Keratinocyte (primary cell): ENCODE data around the gene KRT81. TPM values are rescaled to one million over a fixed set of nuclear protein-coding genes. Genes with fewer than 3 reads are reported as not detected.

Experiments
- DNase-seq: peaks from one replicate; pipeline ENCODE4 v3.0.0-alpha.2; 2011; ENCODE audit warnings: low read depth, missing footprints, low spot score
- FAIRE-seq: peaks from 2 replicates; lab custom pipeline; 2011; peaks lifted over from hg19 to GRCh38; lab: Jason Lieb, UNC
- H2AFZ ChIP-seq: 2 replicates; pipeline ENCODE4 v1.6.0; 2012; ENCODE audit warnings: low read length, control low read depth, inconsistent platforms; ENCODE audit not compliant: control insufficient read depth
- H3K27ac ChIP-seq: 2 replicates; pipeline ENCODE4 v1.5.1; 2011; ENCODE audit warnings: low read length; ENCODE audit not compliant: control insufficient read depth, insufficient read depth
- H3K27me3 ChIP-seq: 3 replicates; pipeline ENCODE4 v1.6.0; 2011; ENCODE audit warnings: low read length; ENCODE audit not compliant: control insufficient read depth, insufficient read depth; ENCODE audit errors: extremely low read depth
- H3K36me3 ChIP-seq, 2 experiments: 2 replicates in 1 of 2; 3 replicates in 1 of 2; pipeline ENCODE4 v1.5.1; 2011; ENCODE audit warnings: low read length in 2 of 2, mild to moderate bottlenecking in 1 of 2; ENCODE audit not compliant: control insufficient read depth in 2 of 2, insufficient read depth in 2 of 2; ENCODE audit errors: extremely low read depth in 1 of 2
- H3K4me1 ChIP-seq: 3 replicates; pipeline ENCODE4 v1.5.1; 2011; ENCODE audit warnings: low read length; ENCODE audit not compliant: control insufficient read depth, insufficient read depth; ENCODE audit errors: extremely low read depth
- H3K4me2 ChIP-seq: 3 replicates; pipeline ENCODE4 v1.6.0; 2011; ENCODE audit warnings: low read depth, low read length; ENCODE audit not compliant: control insufficient read depth, insufficient read depth; ENCODE audit errors: extremely low read depth
- H3K4me3 ChIP-seq, 3 experiments: fragments of 200-600 bp in 1 of 3; sonication (generic) in 1 of 3; 2 replicates in 2 of 3; 3 replicates in 1 of 3; pipeline ENCODE4 v1.5.1; 2011 to 2016; ENCODE audit warnings: low read length in 3 of 3, mild to moderate bottlenecking in 3 of 3, control low read depth in 2 of 3, inconsistent platforms in 1 of 3, low read depth in 1 of 3, mixed read lengths in 1 of 3, mixed run types in 1 of 3, moderate library complexity in 1 of 3; ENCODE audit not compliant: control insufficient read depth in 2 of 3, insufficient read depth in 2 of 3; ENCODE audit errors: extremely low read depth in 1 of 3
- H3K79me2 ChIP-seq: 2 replicates; pipeline ENCODE4 v1.6.0; 2012; ENCODE audit warnings: low read length; ENCODE audit not compliant: control insufficient read depth, insufficient read depth
- H3K9ac ChIP-seq: 3 replicates; pipeline ENCODE4 v1.6.0; 2011; ENCODE audit warnings: low read length; ENCODE audit not compliant: control insufficient read depth, insufficient read depth; ENCODE audit errors: extremely low read depth
- H3K9me1 ChIP-seq: 3 replicates; pipeline ENCODE4 v1.6.0; 2011; ENCODE audit warnings: low read length; ENCODE audit not compliant: control insufficient read depth, insufficient read depth; ENCODE audit errors: extremely low read depth
- H3K9me3 ChIP-seq: 2 replicates; pipeline ENCODE4 v1.5.1; 2012; ENCODE audit warnings: low read depth, low read length; ENCODE audit not compliant: control insufficient read depth
- H4K20me1 ChIP-seq: 3 replicates; pipeline ENCODE4 v1.6.0; 2011; ENCODE audit warnings: low read length; ENCODE audit not compliant: control insufficient read depth, insufficient read depth; ENCODE audit errors: extremely low read depth
- CTCF ChIP-seq, 3 experiments: IDR thresholded peaks in 1 of 3; conservative IDR thresholded peaks in 1 of 3; optimal IDR thresholded peaks in 1 of 3; 2 replicates in 2 of 3; 3 replicates in 1 of 3; pipeline versions ENCODE3 to v1.5.1; 2011; ENCODE audit warnings: low read length in 3 of 3, mild to moderate bottlenecking in 3 of 3, moderate library complexity in 2 of 3, control low read depth in 1 of 3, inconsistent platforms in 1 of 3; ENCODE audit not compliant: insufficient read depth in 2 of 3; ENCODE audit errors: extremely low read depth in 1 of 3
- EZH2 ChIP-seq: IDR thresholded peaks from one replicate; pipeline ENCODE4 v1.6.1; 2012; ENCODE audit warnings: inconsistent platforms, mild to moderate bottlenecking, low read length, moderate library complexity
- dilution Hi-C: fragments of 300-500 bp; cut with MboI; formaldehyde crosslinking; loops from one replicate; pipeline ENCODE4 v1.7.0; 2020; ENCODE audit warnings: low sequenced_read_pairs; ENCODE audit not compliant: extremely low pct_ligation_motif_present
- polyA plus RNA-seq, 5 experiments: library from polyadenylated mRNA; depleted of rRNA in 3 of 5; stranded (reverse) in 3 of 5; stranded (forward) in 1 of 5; unstranded in 1 of 5; fragments of >200 nt; gene quantifications; 1 replicate in 1 of 5; 2 replicates in 3 of 5; 3 replicates in 1 of 5; pipeline versions ENCODE4 v1.2.1 to v1.2.3, GENCODE V29; 2011 to 2012; ENCODE audit warnings: missing spikeins in 2 of 5, low read depth in 1 of 5, low replicate concordance in 1 of 5

KRT81 gene
- polyA plus RNA-seq, 1 donor (not counting 4 experiments of a cell fraction or from before 2014, with no cell fraction given) = 0.03 TPM

DNA sequence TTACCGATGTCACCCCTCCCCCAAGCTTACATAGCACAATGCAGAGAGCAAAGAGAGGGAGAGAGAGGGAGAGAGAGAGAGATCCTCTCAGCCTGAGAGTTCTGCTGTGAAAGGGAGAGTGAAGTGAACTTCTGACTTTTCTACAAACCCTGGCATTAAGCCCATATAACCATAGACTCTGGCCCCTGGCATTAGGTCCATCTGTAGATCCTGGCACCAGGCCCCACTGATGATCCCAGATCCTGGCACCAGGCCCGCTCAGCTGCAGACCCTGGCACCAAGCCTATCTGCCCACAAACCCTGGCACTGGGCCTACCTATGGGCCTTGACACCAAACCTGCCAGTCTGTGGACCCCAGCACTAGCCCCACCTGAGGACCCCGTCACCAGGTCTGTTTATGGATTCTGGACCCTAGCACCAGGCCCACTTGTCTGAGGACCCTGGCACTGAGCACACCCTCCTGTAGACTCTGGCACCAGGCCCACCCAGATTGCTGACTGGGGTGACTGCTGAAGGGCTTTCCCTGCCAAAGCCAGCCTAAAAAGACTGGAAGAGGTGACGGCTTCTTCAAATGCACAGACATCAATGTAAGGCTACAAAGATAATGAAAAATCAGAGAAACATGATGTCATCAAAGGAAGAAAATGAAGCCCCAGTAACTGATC lies 44.4 kb upstream of the KRT81 start:
- no peaks in the 10 kb centered on the region for H3K79me2 ChIP-seq
- H3K4me2 ChIP-seq = no peak overlapping the region
- TF ChIP-seq EZH2 (no peak), CTCF (optimal IDR thresholded peaks at IDR 0.05 in 1 of 3, IDR thresholded peaks at IDR 0.05 in 1 of 3, conservative IDR thresholded peaks at IDR 0.05 in 1 of 3; ENCODE audit: extremely low read depth in 1 of 3, insufficient read depth in 2 of 3, low read length in 3 of 3) (no peak)
- DNase-seq (no peak), FAIRE-seq (no peak)
- H4K20me1 ChIP-seq = no peaks in the 10 kb centered on the region
- no peak overlapping the region for H3K9ac ChIP-seq
- H2AFZ ChIP-seq = no peak overlapping the region
- dilution Hi-C loops = no loop called here
- H3K9me1 ChIP-seq = no peaks in the 10 kb centered on the region
- H3K36me3 ChIP-seq = no peaks in the 10 kb centered on the region
- no peak overlapping the region for H3K4me3 ChIP-seq
- H3K27me3 ChIP-seq = no peaks in the 10 kb centered on the region
- no peaks in the 10 kb centered on the region for H3K9me3 ChIP-seq
- H3K27ac ChIP-seq = no peak overlapping the region
- peaks cover 12% of the 10 kb centered on the region for H3K4me1 ChIP-seq

- H3K27me3 ChIP-seq = no peaks in the 10 kb centered on the region
- H3K9ac ChIP-seq = no peak overlapping the region
- no peak overlapping the region for H3K4me2 ChIP-seq
- dilution Hi-C loops = no loop called here
- DNase-seq (no peak), FAIRE-seq (no peak)
- no peak overlapping the region for H3K27ac ChIP-seq
- no peak overlapping the region for H3K4me3 ChIP-seq
- no peaks in the 10 kb centered on the region for H3K36me3 ChIP-seq
- peaks cover 12% of the 10 kb centered on the region for H3K4me1 ChIP-seq
- H3K9me1 ChIP-seq = no peaks in the 10 kb centered on the region
- H2AFZ ChIP-seq = no peak overlapping the region
- H4K20me1 ChIP-seq = no peaks in the 10 kb centered on the region
- H3K79me2 ChIP-seq = no peaks in the 10 kb centered on the region
- TF ChIP-seq EZH2 = no peak
- TF ChIP-seq CTCF (optimal IDR thresholded peaks at IDR 0.05 in 1 of 3, IDR thresholded peaks at IDR 0.05 in 1 of 3, conservative IDR thresholded peaks at IDR 0.05 in 1 of 3; ENCODE audit: extremely low read depth in 1 of 3, insufficient read depth in 2 of 3, low read length in 3 of 3) = no peak
- H3K9me3 ChIP-seq = no peaks in the 10 kb centered on the region
Observed at GRCh38 chr12:52334185-52334584, 42.9 kb upstream of the KRT81 start.
